Measurements from ENCODE around the gene LTB4R2. TPM values are rescaled to one million over a fixed set of nuclear protein-coding genes. Genes with fewer than 3 reads are reported as not detected.

LTB4R2 gene
- total and polyA plus RNA-seq, 2 donors (not counting 3 experiments of a cell fraction or from before 2014, with no cell fraction given), result 5.5 to 13.1 TPM

GRCh38 chr14:24277071-24277470, 32.9 kb upstream of the LTB4R2 start:
- CTCF ChIA-PET, result interaction anchor here (0.9 to 1.0 kb wide), 2 partner anchors 20 to 31 kb away, joined by 3 to 4 read pairs; partner anchors contain the start of gene CIDEB

More at GRCh38 chr14:24277071-24277470, 32.9 kb upstream of the LTB4R2 start:
- Histone ChIP-seq H3K4me2 (ENCODE audit: insufficient read depth, low read length) (no peak overlapping the region), H3K9me1 (replicated peaks; ENCODE audit: control insufficient read depth, extremely low read depth, insufficient read depth, low read length) (no peaks in the 10 kb centered on the region), H2AFZ (ENCODE audit: low read depth, low read length) (no peak overlapping the region), H3K27me3 (ENCODE audit: control insufficient read depth in 2 of 2, insufficient read depth in 2 of 2, low read length in 2 of 2) (no peaks in the 10 kb centered on the region), H3K79me2 (ENCODE audit: control insufficient read depth, insufficient read depth, low read length) (no peaks in the 10 kb centered on the region), H3K9me3 (replicated peaks; ENCODE audit: control insufficient read depth, insufficient read depth, low read length) (no peaks in the 10 kb centered on the region), H4K20me1 (replicated peaks; ENCODE audit: control insufficient read depth, extremely low read depth, insufficient read depth, low read length) (no peaks in the 10 kb centered on the region), H3K27ac (ENCODE audit: insufficient read depth, low read depth, low read length) (no peak overlapping the region), H3K9ac (replicated peaks; ENCODE audit: extremely low read depth, insufficient read depth, low read length) (no peak overlapping the region), H3K4me3 (replicated peaks in 1 of 3; ENCODE audit: insufficient read depth in 1 of 3, low read depth in 1 of 3, low read length in 3 of 3) (no peak overlapping the region), H3K4me1 (ENCODE audit: control insufficient read depth, extremely low read depth, insufficient read depth, low read length) (no peaks in the 10 kb centered on the region), H3K36me3 (ENCODE audit: control insufficient read depth in 2 of 2, extremely low read depth in 1 of 2, insufficient read depth in 2 of 2, low read length in 2 of 2) (no peaks in the 10 kb centered on the region)
- POLR2A ChIA-PET, result no interaction called here
- no TSS peak for BruUV-seq (replicated peaks)
- no peak for DNase-seq (ENCODE audit: low read depth, low spot score)
- TF ChIP-seq MAX (IDR thresholded peaks at IDR 0.05; ENCODE audit: insufficient read depth, insufficient read length) (no peak), GATA2 (IDR thresholded peaks at IDR 0.05; ENCODE audit: insufficient read depth, insufficient read length, low read depth, low read length) (no peak), JUN (IDR thresholded peaks at IDR 0.05; ENCODE audit: borderline replicate concordance, insufficient read depth, insufficient read length, low read depth) (no peak), POLR2AphosphoS5 (IDR thresholded peaks at IDR 0.05; ENCODE audit: insufficient read depth, low read depth, low read length) (no peak), POLR2A (IDR thresholded peaks at IDR 0.05; ENCODE audit: low read depth, low read length) (no peak), FOS (IDR thresholded peaks at IDR 0.05; ENCODE audit: borderline replicate concordance, insufficient read depth, low read length) (no peak), CTCF (IDR thresholded peaks at IDR 0.05; ENCODE audit: extremely low read depth in 1 of 2, insufficient read depth in 1 of 2, low read depth in 1 of 2, low read length in 2 of 2) (no peak), EZH2 (IDR thresholded peaks at IDR 0.05; ENCODE audit: borderline replicate concordance, low read depth, low read length, severe bottlenecking) (no peak), MYC (IDR thresholded peaks at IDR 0.05; ENCODE audit: low read depth, low read length) (no peak)
- intact Hi-C loops (cut with micrococcal nuclease) (no loop called here), dilution Hi-C loops (cut with MboI; ENCODE audit: extremely low pct_ligation_motif_present, low sequenced_read_pairs) (no loop called here)
- FAIRE-seq, result no peak

All from endothelial cell of umbilical vein (primary cell).